K562 (cell line): ENCODE results near the gene CTRB2. TPM values are rescaled to one million over a fixed set of nuclear protein-coding genes. Genes with fewer than 3 reads are reported as not detected.
"Not testable (repeated sequence)": the region's sequence is repeated elsewhere in the genome, so short reads cannot be mapped to it uniquely, and the experiment has no call there.

Experiments used
- ATAC-seq: fragments of 200-7000 bp; cut with Tn5 transposase; 3 replicates; pipeline ENCODE4 v1.9.1; 2020; ENCODE audit warnings: moderate library complexity
- BruUV-seq: library from RNA; stranded (reverse); fragments of 400-500 nt; replicated peaks from 2 replicates; lab custom pipeline; 2021; lab: Mats Ljungman, UMichigan
- CTCF ChIA-PET: fragments of 300-600 bp; formaldehyde crosslinking; extraction: SDS; loops from one replicate; lab custom pipeline; 2021; ENCODE audit warnings: low intra/inter-chr PET ratio; lab: Yijun Ruan, JAX
- POLR2A ChIA-PET: fragments of 300-600, 350-650 bp; sonication (Branson Sonifier 250); formaldehyde crosslinking; extraction: SDS; loops from one replicate; lab custom pipeline; 2021; ENCODE audit warnings: antibody characterized with exemption, inconsistent platforms; lab: Yijun Ruan, JAX
- DNase-seq, 4 experiments: peaks; one replicate each; pipeline versions ENCODE4 v3.0.0 to v3.0.0-alpha.2; 2011 to 2018; ENCODE audit warnings: low spot score in 3 of 4, mixed read lengths in 3 of 4; ENCODE audit errors: extremely low read depth in 1 of 4
- FAIRE-seq: peaks from 2 replicates; lab custom pipeline; 2011; peaks lifted over from hg19 to GRCh38; lab: Jason Lieb, UNC
- H2AFZ ChIP-seq: 2 replicates; pipeline ENCODE4 v1.6.0; 2011; ENCODE audit warnings: low read depth, low read length, control low read depth, inconsistent platforms
- H3K27ac ChIP-seq: fragments of 200-600 bp; 3 replicates; pipeline ENCODE4 v1.8.0; 2011; ENCODE audit warnings: low read depth, mild to moderate bottlenecking, control low read depth, inconsistent platforms, low read length, moderate library complexity, mixed read lengths; ENCODE audit errors: extremely low read depth
- H3K27me3 ChIP-seq, 2 experiments: fragments of 300-600 bp in 1 of 2; 2 replicates in 1 of 2; 3 replicates in 1 of 2; pipeline versions ENCODE4 v1.6.0 to v1.8.0; 2011; ENCODE audit warnings: inconsistent platforms in 2 of 2, low read length in 2 of 2, mild to moderate bottlenecking in 1 of 2, mixed read lengths in 1 of 2, moderate library complexity in 1 of 2; ENCODE audit not compliant: control insufficient read depth in 2 of 2, insufficient read depth in 2 of 2
- H3K36me3 ChIP-seq: fragments of 300-600 bp; 3 replicates; pipeline ENCODE4 v1.8.0; 2011; ENCODE audit warnings: mild to moderate bottlenecking, low read length, inconsistent platforms; ENCODE audit not compliant: control insufficient read depth, insufficient read depth
- H3K4me1 ChIP-seq, 2 experiments: fragments of 200-600 bp in 1 of 2; replicated peaks in 1 of 2; 2 replicates in 1 of 2; 3 replicates in 1 of 2; pipeline versions ENCODE4 v1.5.1 to v1.8.0; 2011; ENCODE audit warnings: inconsistent platforms in 2 of 2, low read length in 2 of 2, mild to moderate bottlenecking in 1 of 2, mixed read lengths in 1 of 2, moderate library complexity in 1 of 2; ENCODE audit not compliant: control insufficient read depth in 2 of 2, insufficient read depth in 2 of 2
- H3K4me2 ChIP-seq: 2 replicates; pipeline ENCODE4 v1.6.1; 2011; ENCODE audit warnings: low read length, control low read depth, inconsistent platforms, mixed read lengths; ENCODE audit not compliant: insufficient read depth
- H3K4me3 ChIP-seq: fragments of 200-600 bp; sonication (generic), shearing (Covaris generic); 2 replicates; pipeline ENCODE4 v1.5.1; 2016; ENCODE audit warnings: control low read depth, inconsistent platforms
- H3K79me2 ChIP-seq: fragments of 200-600 bp; 3 replicates; pipeline ENCODE4 v1.8.0; 2011; ENCODE audit warnings: low read length, inconsistent platforms; ENCODE audit not compliant: control insufficient read depth, insufficient read depth
- H3K9ac ChIP-seq, 2 experiments: 2 replicates each; pipeline versions ENCODE4 v1.6.0 to v1.6.1; 2011; ENCODE audit warnings: low read depth in 2 of 2, low read length in 2 of 2, control low read depth in 1 of 2, inconsistent platforms in 1 of 2, mild to moderate bottlenecking in 1 of 2, mixed read lengths in 1 of 2; ENCODE audit not compliant: insufficient read depth in 1 of 2
- H3K9me1 ChIP-seq: one replicate; pipeline ENCODE4 v1.6.0; 2011; ENCODE audit warnings: inconsistent platforms, mild to moderate bottlenecking, low read length, moderate library complexity; ENCODE audit not compliant: control insufficient read depth, insufficient read depth
- H3K9me3 ChIP-seq: replicated peaks from 2 replicates; pipeline ENCODE4 v1.5.1; 2011; ENCODE audit warnings: low read depth, low read length, inconsistent platforms; ENCODE audit not compliant: control insufficient read depth, insufficient read depth
- H4K20me1 ChIP-seq: replicated peaks from 2 replicates; pipeline ENCODE4 v1.6.1; 2011; ENCODE audit warnings: low read length, inconsistent platforms, mixed read lengths; ENCODE audit not compliant: control insufficient read depth, insufficient read depth
- ADNP ChIP-seq: fragments of 200-800 bp; sonication (Bioruptor generic); IDR thresholded peaks from 2 replicates; pipeline ENCODE4 v1.6.1; 2016; ENCODE audit warnings: missing genetic modification characterization, missing compliant biosample characterization
- CREB3L1 ChIP-seq: fragments of 450-650 bp; IDR thresholded peaks from 2 replicates; pipeline ENCODE4 v1.6.1; 2014; ENCODE audit warnings: low read depth, mild to moderate bottlenecking, moderate library complexity, borderline replicate concordance
- MYNN ChIP-seq, 2 experiments: sonication (generic); formaldehyde crosslinking in 1 of 2; IDR thresholded peaks; 2 replicates each; pipeline versions ENCODE4 v1.5.0 to v1.6.1; 2016 to 2020; ENCODE audit warnings: antibody characterized with exemption in 1 of 2, missing genetic modification reagents in 1 of 2
- ZFP36 ChIP-seq: fragments of 150-350 bp; IDR thresholded peaks from 2 replicates; pipeline ENCODE4 v1.6.1; 2018; ENCODE audit warnings: low read length, low read depth; ENCODE audit not compliant: partially characterized antibody
- ZNF436 ChIP-seq: fragments of 250-450, 450-650 bp; sonication (Bioruptor Pico); formaldehyde crosslinking; IDR thresholded peaks from 2 replicates; pipeline ENCODE4 v1.7.0; 2020; ENCODE audit warnings: mild to moderate bottlenecking
- WGBS: fragments of 100-300 bp; shearing (Covaris generic); methylation state at CpG from one replicate; pipeline ENCODE4 v1.1.6; 2016; ENCODE audit warnings: low coverage, mixed read lengths; ENCODE audit not compliant: insufficient coverage; ENCODE audit errors: missing lambda C conversion rate; 5-methylcytosine and 5-hydroxymethylcytosine counted together
- in situ Hi-C: fragments of 300-500 bp; cut with MboI; formaldehyde crosslinking; loops from 4 replicates; pipeline ENCODE4 v1.15.0; 2018; ENCODE audit warnings: inconsistent platforms, mixed read lengths
- intact Hi-C: fragments of 100-400 bp; cut with micrococcal nuclease; formaldehyde crosslinking; loops from 2 replicates; pipeline ENCODE4 v1.14.2; 2022
- polyA plus RNA-seq, 8 experiments: library from polyadenylated mRNA; depleted of rRNA in 4 of 8; stranded (reverse) in 5 of 8; unstranded in 3 of 8; fragments of >200 nt; fragmentation: Nextera tagmentation in 2 of 8; fragmentation: Illumina TruSeq in 1 of 8; extraction: Ambion mirVana in 2 of 8; extraction: Trizol in 1 of 8; gene quantifications; 2 replicates each; pipeline versions ENCODE4 v1.2.1 to v1.2.3, GENCODE V29; 2011 to 2014; ENCODE audit warnings: inconsistent platforms in 1 of 8, missing spikeins in 1 of 8
- total RNA-seq, 7 experiments: library from RNA; depleted of rRNA in 6 of 7; stranded (reverse); fragments of >200 nt in 6 of 7; fragmentation: Illumina TruSeq in 2 of 7; extraction: Trizol in 2 of 7; gene quantifications; 2 replicates each; pipeline versions ENCODE4 v1.2.1 to v1.2.3, GENCODE V29; 2011 to 2021; ENCODE audit warnings: low replicate concordance in 1 of 7

The CTRB2 gene
- total and polyA plus RNA-seq, 9 of the 15 experiments (the other 6 are each of a cell fraction or from before 2014, with no cell fraction given) = 5.1 TPM; not detected in 8

DNA sequence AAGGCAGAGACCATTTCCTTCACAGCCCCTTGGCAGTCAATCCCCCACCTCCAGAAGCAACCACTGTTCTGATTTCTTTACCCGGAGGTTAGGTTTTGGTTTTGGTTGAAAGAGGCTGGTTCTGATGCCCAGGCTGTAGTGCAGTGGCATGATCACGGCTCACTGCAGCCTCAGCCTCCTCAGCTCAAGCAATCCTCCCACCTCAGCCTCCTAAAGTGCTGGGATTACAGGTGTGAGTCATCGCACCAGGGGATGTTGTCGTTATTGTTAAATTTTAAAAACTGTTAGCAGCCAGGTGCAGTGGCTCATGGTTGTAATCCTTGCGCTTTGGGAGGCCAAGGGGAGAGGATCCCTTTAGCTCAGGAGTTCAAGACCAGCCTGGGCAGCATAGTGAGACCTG is 3.0 kb upstream of the CTRB2 start:
- peaks cover 42 to 81% of the 10 kb centered on the region in 2 experiments for H3K27me3 ChIP-seq
- intact Hi-C loops = no loop called here

DNA sequence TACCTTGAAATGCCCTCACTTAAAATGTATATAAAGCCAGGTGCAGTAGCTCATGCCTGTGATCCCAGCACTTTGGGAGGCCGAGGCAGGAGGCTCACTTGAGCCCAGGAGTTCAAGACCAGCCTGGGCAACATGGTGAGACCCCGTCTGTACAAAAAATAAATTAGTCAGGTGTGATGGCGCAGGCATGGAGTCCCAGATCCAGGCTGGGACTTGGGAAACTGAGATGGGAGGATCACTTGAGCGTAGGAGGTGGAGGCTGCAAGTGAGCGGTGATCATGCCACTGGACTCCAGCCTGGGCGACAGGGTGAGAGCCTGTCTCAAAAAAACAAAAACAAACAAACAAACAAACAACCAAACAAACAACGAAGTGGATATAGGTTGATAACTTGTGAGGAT is 2.6 kb upstream of the CTRB2 start:
- FAIRE-seq, BruUV-seq, H3K4me2 ChIP-seq, H3K4me3 ChIP-seq, H3K9me1 ChIP-seq, DNase-seq, ATAC-seq, H3K79me2 ChIP-seq, H3K36me3 ChIP-seq, H2AFZ ChIP-seq, H4K20me1 ChIP-seq, intact Hi-C loops, CTCF ChIA-PET, POLR2A ChIA-PET, H3K9me3 ChIP-seq, H3K27ac ChIP-seq, H3K9ac ChIP-seq: not testable (repeated sequence)
- in situ Hi-C loops = loop anchor here (25.0 kb wide), 1 partner anchor 1978 kb away; the partner anchor contains the start of genes MON1B and SYCE1L
- Histone ChIP-seq H3K4me1 (peaks cover 0 to 17% of the 10 kb centered on the region in 2 experiments; a peak in 2 of 5 replicates), H3K27me3 (peaks cover 39 to 82% of the 10 kb centered on the region in 2 experiments)
- 16% methylated on average over 7 of the region's 7 CpGs for WGBS

More for the DNA sequence above, 3.0 kb upstream of the CTRB2 start:
- FAIRE-seq = no peak
- no peaks in the 10 kb centered on the region for H3K36me3 ChIP-seq
- no peak overlapping the region for H3K9ac ChIP-seq
- WGBS = 0% methylated on average over 5 of the region's 5 CpGs
- DNase-seq = no peak
- ChIA-PET POLR2A (no interaction called here), CTCF (no interaction called here)
- H3K4me1 ChIP-seq = peaks cover 0 to 17% of the 10 kb centered on the region in 2 experiments; a peak in 2 of 5 replicates
- no peak overlapping the region for H3K27ac ChIP-seq
- no peak overlapping the region for H3K4me2 ChIP-seq
- BruUV-seq = no TSS peak
- in situ Hi-C loops = loop anchor here (25.0 kb wide), 1 partner anchor 1977 kb away; the partner anchor contains the start of genes MON1B and SYCE1L
- H3K79me2 ChIP-seq = no peaks in the 10 kb centered on the region
- H3K9me3 ChIP-seq = no peaks in the 10 kb centered on the region
- H3K4me3 ChIP-seq = no peak overlapping the region
- H4K20me1 ChIP-seq = no peaks in the 10 kb centered on the region
- no peak overlapping the region for H2AFZ ChIP-seq
- H3K9me1 ChIP-seq = no peaks in the 10 kb centered on the region
- TF ChIP-seq ZNF436 = no peak
- no peak for TF ChIP-seq ADNP (tag)
- TF ChIP-seq ZFP36 = no peak
- no peak for TF ChIP-seq CREB3L1
- TF ChIP-seq MYNN (IDR thresholded peaks at IDR 0.05) = no peak
- TF ChIP-seq MYNN (CRISPR knock-in tag; IDR thresholded peaks at IDR 0.05) = no peak
- no peak for ATAC-seq
